Measurements from ENCODE around the gene CCR9.

DNA sequence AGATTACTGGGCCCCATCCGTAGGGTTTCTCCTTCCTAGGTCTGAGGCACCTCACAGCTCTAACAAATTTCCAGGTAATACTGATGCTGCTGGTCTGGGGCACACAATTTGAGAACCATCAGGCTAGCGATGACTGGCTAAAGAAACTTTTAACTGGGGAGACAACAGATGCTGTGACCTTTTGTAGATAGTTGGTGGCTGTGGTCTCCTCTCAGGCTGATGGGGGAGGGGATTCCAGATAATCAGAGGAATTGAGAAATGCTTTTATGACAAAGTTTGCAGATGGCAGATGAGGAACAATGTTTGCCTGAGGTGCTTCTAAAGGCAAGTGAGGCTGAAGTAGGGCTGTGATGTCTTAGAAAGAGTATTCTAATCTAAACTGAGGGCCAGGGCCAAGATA is 13.8 kb upstream of the CCR9 start:
- TF ChIP-seq POLR2A (IDR thresholded peaks at IDR 0.05) (no peak), POLR2AphosphoS5 (IDR thresholded peaks at IDR 0.05) (no peak)
- TF ChIP-seq, protein P1, sequence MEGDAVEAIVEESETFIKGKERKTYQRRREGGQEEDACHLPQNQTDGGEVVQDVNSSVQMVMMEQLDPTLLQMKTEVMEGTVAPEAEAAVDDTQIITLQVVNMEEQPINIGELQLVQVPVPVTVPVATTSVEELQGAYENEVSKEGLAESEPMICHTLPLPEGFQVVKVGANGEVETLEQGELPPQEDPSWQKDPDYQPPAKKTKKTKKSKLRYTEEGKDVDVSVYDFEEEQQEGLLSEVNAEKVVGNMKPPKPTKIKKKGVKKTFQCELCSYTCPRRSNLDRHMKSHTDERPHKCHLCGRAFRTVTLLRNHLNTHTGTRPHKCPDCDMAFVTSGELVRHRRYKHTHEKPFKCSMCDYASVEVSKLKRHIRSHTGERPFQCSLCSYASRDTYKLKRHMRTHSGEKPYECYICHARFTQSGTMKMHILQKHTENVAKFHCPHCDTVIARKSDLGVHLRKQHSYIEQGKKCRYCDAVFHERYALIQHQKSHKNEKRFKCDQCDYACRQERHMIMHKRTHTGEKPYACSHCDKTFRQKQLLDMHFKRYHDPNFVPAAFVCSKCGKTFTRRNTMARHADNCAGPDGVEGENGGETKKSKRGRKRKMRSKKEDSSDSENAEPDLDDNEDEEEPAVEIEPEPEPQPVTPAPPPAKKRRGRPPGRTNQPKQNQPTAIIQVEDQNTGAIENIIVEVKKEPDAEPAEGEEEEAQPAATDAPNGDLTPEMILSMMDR (IDR thresholded peaks at IDR 0.05), result no peak

Data from breast epithelium (tissue), 3 donors.